ENCODE measurements around the gene TFF1. TPM values are rescaled to one million over a fixed set of nuclear protein-coding genes. Genes with fewer than 3 reads are reported as not detected.

Gene TFF1
- total and polyA plus RNA-seq, 2 experiments from 2014 or later, result not detected

DNA sequence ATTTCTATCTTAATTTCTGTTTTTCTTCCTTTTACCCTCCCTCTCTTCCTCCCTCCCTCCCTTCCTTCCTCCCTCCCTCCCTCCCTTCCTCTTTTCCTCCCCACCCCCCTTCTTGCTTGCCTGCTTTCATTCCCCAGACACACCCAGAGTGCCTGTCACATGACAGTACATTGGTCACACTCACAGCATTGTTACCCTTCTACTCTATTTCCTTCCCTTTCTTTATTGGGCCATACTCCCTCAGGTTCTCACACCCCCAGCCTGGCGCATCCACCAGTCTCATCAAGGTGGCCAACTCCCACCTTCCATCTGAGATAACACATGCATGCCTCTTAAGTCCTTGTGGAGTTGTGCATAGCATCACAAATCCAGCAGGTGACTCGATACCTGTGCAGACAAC is 18.7 kb upstream of the TFF1 start:
- Histone ChIP-seq H3K36me3 (no peaks in the 10 kb centered on the region), H3K4me1 (ENCODE audit: low read depth) (peaks cover 3% of the 10 kb centered on the region), H3K27me3 (no peaks in the 10 kb centered on the region), H3K27ac (no peak overlapping the region), H3K9me3 (ENCODE audit: low read depth) (no peaks in the 10 kb centered on the region), H3K4me3 (no peak overlapping the region)
- TF ChIP-seq, protein P1, sequence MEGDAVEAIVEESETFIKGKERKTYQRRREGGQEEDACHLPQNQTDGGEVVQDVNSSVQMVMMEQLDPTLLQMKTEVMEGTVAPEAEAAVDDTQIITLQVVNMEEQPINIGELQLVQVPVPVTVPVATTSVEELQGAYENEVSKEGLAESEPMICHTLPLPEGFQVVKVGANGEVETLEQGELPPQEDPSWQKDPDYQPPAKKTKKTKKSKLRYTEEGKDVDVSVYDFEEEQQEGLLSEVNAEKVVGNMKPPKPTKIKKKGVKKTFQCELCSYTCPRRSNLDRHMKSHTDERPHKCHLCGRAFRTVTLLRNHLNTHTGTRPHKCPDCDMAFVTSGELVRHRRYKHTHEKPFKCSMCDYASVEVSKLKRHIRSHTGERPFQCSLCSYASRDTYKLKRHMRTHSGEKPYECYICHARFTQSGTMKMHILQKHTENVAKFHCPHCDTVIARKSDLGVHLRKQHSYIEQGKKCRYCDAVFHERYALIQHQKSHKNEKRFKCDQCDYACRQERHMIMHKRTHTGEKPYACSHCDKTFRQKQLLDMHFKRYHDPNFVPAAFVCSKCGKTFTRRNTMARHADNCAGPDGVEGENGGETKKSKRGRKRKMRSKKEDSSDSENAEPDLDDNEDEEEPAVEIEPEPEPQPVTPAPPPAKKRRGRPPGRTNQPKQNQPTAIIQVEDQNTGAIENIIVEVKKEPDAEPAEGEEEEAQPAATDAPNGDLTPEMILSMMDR (IDR thresholded peaks at IDR 0.05; ENCODE audit: low read depth, low read length), result no peak
- DNase-seq (ENCODE audit: low read depth in 1 of 2, low spot score in 1 of 2), result no peak

DNA sequence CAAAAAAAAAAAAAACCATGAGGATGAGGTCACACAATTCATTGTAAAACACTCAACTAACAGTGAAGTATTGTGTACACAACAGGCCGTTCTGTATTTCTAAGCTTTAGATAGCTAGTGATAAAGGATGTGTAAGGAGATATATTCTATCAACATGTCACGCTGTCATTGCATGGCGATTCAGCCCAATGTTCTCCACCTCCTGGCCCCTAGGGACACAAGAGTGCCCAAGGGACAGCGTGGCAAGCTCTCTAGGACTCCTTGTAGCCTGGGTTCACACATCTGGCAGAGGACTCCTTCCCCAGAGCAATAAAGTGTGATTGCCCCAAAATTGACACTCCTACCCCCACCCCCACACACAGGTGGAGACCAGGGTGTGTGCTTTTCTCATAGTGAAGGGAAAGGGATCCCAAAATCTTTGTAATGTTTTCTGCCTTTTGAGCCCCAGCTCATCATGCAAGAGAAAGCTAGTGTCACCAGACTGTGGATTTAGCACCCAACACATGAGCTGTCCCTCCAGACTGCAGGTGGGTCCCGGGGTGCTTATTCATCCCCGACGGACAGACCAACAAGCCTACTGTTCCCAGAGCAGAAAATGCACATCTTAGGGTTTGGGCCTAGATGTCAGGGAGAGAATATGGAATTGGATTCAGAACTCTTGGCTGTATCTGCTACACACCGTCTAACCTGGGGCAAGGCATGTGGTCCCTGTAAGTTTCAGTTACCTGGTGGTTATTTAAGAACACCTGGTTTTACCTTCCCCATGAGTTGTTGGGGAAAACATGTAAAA is 18.0 kb upstream of the TFF1 start:
- no peaks in the 10 kb centered on the region for H3K27me3 ChIP-seq
- DNase-seq (ENCODE audit: low read depth in 1 of 2, low spot score in 1 of 2), result no peak
- H3K9me3 ChIP-seq (ENCODE audit: low read depth), result no peaks in the 10 kb centered on the region
- no peak overlapping the region for H3K27ac ChIP-seq
- TF ChIP-seq, protein P1 (IDR thresholded peaks at IDR 0.05; ENCODE audit: low read depth, low read length), result no peak
- H3K4me3 ChIP-seq, result no peak overlapping the region
- peaks cover 3% of the 10 kb centered on the region for H3K4me1 ChIP-seq (ENCODE audit: low read depth)
- H3K36me3 ChIP-seq, result no peaks in the 10 kb centered on the region

DNA sequence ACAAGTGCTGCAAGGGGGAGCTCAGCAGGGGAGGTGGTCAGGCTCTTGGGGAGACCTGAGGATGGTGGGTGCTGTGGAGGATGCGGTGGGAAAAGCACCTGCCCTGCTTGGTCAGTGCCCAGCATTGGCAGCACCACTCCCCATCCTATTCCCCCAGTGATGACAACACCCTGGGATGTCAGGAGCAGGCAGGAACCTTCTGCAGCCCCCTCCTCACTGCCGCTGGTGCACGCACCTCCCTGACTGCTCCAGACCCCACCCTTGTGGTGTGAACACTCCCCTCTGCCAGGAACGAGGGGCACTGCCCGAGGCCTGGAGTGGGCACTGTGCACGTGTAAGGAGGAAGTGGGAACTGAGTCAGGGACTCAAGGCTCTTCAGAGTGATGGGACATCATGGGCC is 17.0 kb upstream of the TFF1 start:
- Histone ChIP-seq H3K27ac (no peak overlapping the region), H3K36me3 (no peaks in the 10 kb centered on the region), H3K9me3 (ENCODE audit: low read depth) (no peaks in the 10 kb centered on the region), H3K4me3 (no peak overlapping the region), H3K4me1 (ENCODE audit: low read depth) (no peaks in the 10 kb centered on the region), H3K27me3 (no peaks in the 10 kb centered on the region)
- DNase-seq (ENCODE audit: low read depth in 1 of 2, low spot score in 1 of 2), result no peak
- TF ChIP-seq, protein P1 (IDR thresholded peaks at IDR 0.05; ENCODE audit: low read depth, low read length), result no peak

DNA sequence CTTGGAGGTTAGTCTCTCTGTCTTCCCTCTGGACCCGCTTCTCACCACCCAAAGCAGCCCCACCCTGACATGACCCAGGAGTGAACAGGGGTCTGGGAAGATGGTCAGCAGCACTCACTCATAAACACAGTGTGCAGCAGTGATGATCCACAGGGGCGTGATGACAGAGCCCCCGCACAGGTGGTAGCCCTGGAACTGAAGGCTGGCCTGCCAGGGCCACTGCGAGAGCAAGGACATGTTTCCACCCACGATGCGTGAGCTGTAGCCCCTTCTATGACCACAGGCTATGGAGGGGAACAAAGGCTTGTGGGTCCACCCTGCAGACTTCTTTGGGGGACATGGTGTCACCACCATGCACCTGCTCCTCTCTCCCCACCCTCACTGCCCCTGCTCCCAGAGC is 16.6 kb upstream of the TFF1 start:
- H3K27ac ChIP-seq, result no peak overlapping the region
- TF ChIP-seq, protein P1 (IDR thresholded peaks at IDR 0.05; ENCODE audit: low read depth, low read length), result no peak
- no peaks in the 10 kb centered on the region for H3K9me3 ChIP-seq (ENCODE audit: low read depth)
- H3K36me3 ChIP-seq, result no peaks in the 10 kb centered on the region
- H3K27me3 ChIP-seq, result no peaks in the 10 kb centered on the region
- no peaks in the 10 kb centered on the region for H3K4me1 ChIP-seq (ENCODE audit: low read depth)
- H3K4me3 ChIP-seq, result no peak overlapping the region
- DNase-seq (ENCODE audit: low read depth in 1 of 2, low spot score in 1 of 2), result no peak

DNA sequence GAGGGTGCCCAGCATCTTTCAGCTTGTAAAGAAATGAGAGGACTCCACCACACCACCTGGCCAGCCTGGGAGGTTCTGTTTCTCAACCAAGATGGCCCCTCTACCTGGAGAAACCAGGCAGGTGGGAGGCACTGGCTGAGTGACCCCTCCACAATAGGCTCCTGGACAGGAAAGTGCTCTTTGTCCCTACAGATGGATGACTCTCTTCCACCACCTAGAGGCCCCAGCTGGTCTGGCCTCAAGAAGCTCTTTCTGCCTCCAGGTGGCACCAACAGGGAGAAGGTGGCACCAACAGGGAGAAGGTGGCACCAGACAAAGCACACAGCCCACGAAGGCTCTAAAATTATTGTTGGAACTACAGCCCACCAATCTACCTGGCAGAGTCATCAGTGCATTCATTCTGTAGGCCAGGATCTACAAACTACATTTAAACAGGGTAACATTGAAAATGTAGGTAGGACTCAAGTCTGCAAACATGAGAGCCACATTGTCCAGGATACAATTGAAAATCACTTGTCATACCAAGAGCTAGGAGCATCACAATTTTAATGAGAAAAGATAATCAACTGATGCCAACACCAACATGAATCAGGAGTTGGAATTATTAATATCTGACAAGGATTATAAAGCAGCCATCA is 15.1 kb upstream of the TFF1 start:
- DNase-seq (ENCODE audit: low read depth in 1 of 2, low spot score in 1 of 2), result peak; percentile 15 to 50
- H3K36me3 ChIP-seq, result no peaks in the 10 kb centered on the region
- H3K4me1 ChIP-seq (ENCODE audit: low read depth), result no peaks in the 10 kb centered on the region
- no peaks in the 10 kb centered on the region for H3K27me3 ChIP-seq
- TF ChIP-seq, protein P1 (IDR thresholded peaks at IDR 0.05; ENCODE audit: low read depth, low read length), result peak; percentile 77
- H3K4me3 ChIP-seq, result no peak overlapping the region
- H3K9me3 ChIP-seq (ENCODE audit: low read depth), result no peaks in the 10 kb centered on the region
- no peak overlapping the region for H3K27ac ChIP-seq
